ENCODE data around the gene SUGCT.
"Not testable (repeated sequence)": the region's sequence is repeated elsewhere in the genome, so short reads cannot be mapped to it uniquely, and the experiment has no call there.

The SUGCT gene

GRCh38 chr7:40403703-40404476 is 269.1 kb downstream of the SUGCT start:
- no peak for DNase-seq
- no peak for ATAC-seq

- ATAC-seq (no peak), DNase-seq (no peak)
Observed at GRCh38 chr7:40405991-40406390, 271.2 kb downstream of the SUGCT start.

- DNase-seq (no peak), ATAC-seq (no peak)
Observed at GRCh38 chr7:40412323-40412722, 277.5 kb downstream of the SUGCT start.

GRCh38 chr7:40414704-40415103 is 279.9 kb downstream of the SUGCT start:
- not testable (repeated sequence) for ATAC-seq, DNase-seq

- DNase-seq (no peak), ATAC-seq (no peak)
Observed at GRCh38 chr7:40418448-40418847, 283.6 kb downstream of the SUGCT start.

- ATAC-seq (no peak), DNase-seq (no peak)
Observed at GRCh38 chr7:40418983-40419382, 284.2 kb downstream of the SUGCT start.

GRCh38 chr7:40419806-40420205 is 285.0 kb downstream of the SUGCT start:
- ATAC-seq (no peak), DNase-seq (no peak)

GRCh38 chr7:40421433-40421832 is 286.6 kb downstream of the SUGCT start:
- DNase-seq: no peak

GRCh38 chr7:40425696-40426095 is 290.9 kb downstream of the SUGCT start:
- no peak for DNase-seq
- no peak for ATAC-seq

More at GRCh38 chr7:40421433-40421832, 286.6 kb downstream of the SUGCT start:
- ATAC-seq: no peak

GRCh38 chr7:40428421-40428820 is 293.6 kb downstream of the SUGCT start:
- DNase-seq (no peak), ATAC-seq (no peak)

GRCh38 chr7:40429826-40430225 is 295.0 kb downstream of the SUGCT start:
- DNase-seq (no peak), ATAC-seq (no peak)

GRCh38 chr7:40432046-40432445 is 297.2 kb downstream of the SUGCT start:
- no peak for DNase-seq
- no peak for ATAC-seq

- DNase-seq: no peak
- no peak for ATAC-seq
Observed at GRCh38 chr7:40436710-40437109, 301.9 kb downstream of the SUGCT start.

- ATAC-seq: no peak
- no peak for DNase-seq
Observed at GRCh38 chr7:40437498-40437897, 302.7 kb downstream of the SUGCT start.

- ATAC-seq: no peak
- no peak for DNase-seq
Observed at GRCh38 chr7:40437936-40438634, 303.3 kb downstream of the SUGCT start.

GRCh38 chr7:40439686-40440085 is 304.9 kb downstream of the SUGCT start:
- ATAC-seq: no peak
- no peak for DNase-seq

GRCh38 chr7:40447345-40447744 is 312.5 kb downstream of the SUGCT start:
- no peak for ATAC-seq
- no peak for DNase-seq

GRCh38 chr7:40455485-40455884 is 320.7 kb downstream of the SUGCT start:
- no peak for ATAC-seq
- no peak for DNase-seq

GRCh38 chr7:40457776-40458480 is 323.1 kb downstream of the SUGCT start:
- no peak for DNase-seq
- ATAC-seq: no peak

- no peak for DNase-seq
- no peak for ATAC-seq
Observed at GRCh38 chr7:40463446-40463845, 328.6 kb downstream of the SUGCT start.

GRCh38 chr7:40468891-40469864 is 334.4 kb downstream of the SUGCT start:
- DNase-seq: no peak
- ATAC-seq: no peak

- ATAC-seq: no peak
- DNase-seq: no peak
Observed at GRCh38 chr7:40470091-40470592, 335.3 kb downstream of the SUGCT start.
